Activated CD4-positive, alpha-beta memory T cell treated with anti-CD3 and anti-CD28 coated beads for 36 hours (primary cell): Measurements from ENCODE around the gene SLC39A11. TPM values are rescaled to one million over a fixed set of nuclear protein-coding genes. Genes with fewer than 3 reads are reported as not detected.
"Not testable (repeated sequence)": the region's sequence is repeated elsewhere in the genome, so short reads cannot be mapped to it uniquely, and the experiment has no call there.

ENCODE experiments used
- CTCF ChIA-PET: fragments of 350-600 bp; sonication (Branson Sonifier 250); formaldehyde crosslinking; loops from one replicate; lab custom pipeline; 2021; ENCODE audit warnings: antibody characterized with exemption, inconsistent platforms; lab: Charles Lee
- POLR2A ChIA-PET: fragments of 350-600 bp; sonication (Branson Sonifier 250); formaldehyde crosslinking; loops from one replicate; lab custom pipeline; 2021; ENCODE audit warnings: antibody characterized with exemption; lab: Charles Lee
- DNase-seq: peaks from one replicate; pipeline ENCODE4 v3.0.0-alpha.2; 2020
- H3K27ac Mint-ChIP-seq: one replicate; pipeline ENCODE4 v1.8.0; 2021; ENCODE audit warnings: mixed read lengths
- H3K27me3 Mint-ChIP-seq: one replicate; pipeline ENCODE4 v1.8.0; 2021; ENCODE audit warnings: mixed read lengths
- H3K36me3 Mint-ChIP-seq: one replicate; pipeline ENCODE4 v1.8.0; 2021; ENCODE audit warnings: mixed read lengths
- H3K4me1 Mint-ChIP-seq: one replicate; pipeline ENCODE4 v1.8.0; 2021; ENCODE audit warnings: low read depth, mixed read lengths
- H3K4me3 Mint-ChIP-seq: one replicate; pipeline ENCODE4 v1.8.0; 2021; ENCODE audit warnings: mild to moderate bottlenecking, mixed read lengths
- H3K9me3 Mint-ChIP-seq: one replicate; pipeline ENCODE4 v1.8.0; 2021; ENCODE audit warnings: mixed read lengths
- intact Hi-C: fragments of 100-400 bp; cut with micrococcal nuclease; formaldehyde crosslinking; loops from one replicate; pipeline ENCODE4 v1.15.1; 2023
- total RNA-seq, 2 experiments: library from RNA; stranded (reverse); gene quantifications; one replicate each; pipeline ENCODE4 v1.2.3, GENCODE V29; 2021

The SLC39A11 gene
- total RNA-seq, 2 experiments from 2014 or later = 14.9 to 15.2 TPM

DNA sequence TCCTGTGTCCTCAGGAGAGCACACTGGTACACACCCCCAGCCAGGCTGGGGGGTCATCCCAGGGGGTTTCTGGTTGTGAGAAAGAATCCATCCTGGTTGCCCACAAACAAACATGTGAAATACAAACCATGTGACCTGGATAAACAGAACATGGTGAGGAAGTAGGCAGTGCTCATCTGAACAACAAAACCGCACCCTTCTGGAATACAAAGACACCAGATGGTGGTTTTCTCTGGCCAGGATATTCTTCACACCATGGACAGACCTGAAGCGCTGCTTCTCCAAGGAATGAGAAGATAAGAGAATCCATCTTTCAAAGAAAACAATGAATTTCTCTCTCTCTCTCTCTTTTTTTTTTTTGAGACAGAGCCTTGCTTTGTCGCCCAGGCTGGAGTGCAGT lies 302.3 kb downstream of the SLC39A11 start:
- H3K36me3 Mint-ChIP-seq = peaks cover 45% of the 10 kb centered on the region
- DNase-seq = no peak
- H3K4me3 Mint-ChIP-seq = no peak overlapping the region
- H3K27ac Mint-ChIP-seq = no peak overlapping the region
- intact Hi-C loops = no loop called here
- peaks cover 41% of the 10 kb centered on the region for H3K9me3 Mint-ChIP-seq
- H3K4me1 Mint-ChIP-seq = no peaks in the 10 kb centered on the region
- H3K27me3 Mint-ChIP-seq = no peaks in the 10 kb centered on the region
- ChIA-PET POLR2A (no interaction called here), CTCF (no interaction called here)

- no peak for DNase-seq
- intact Hi-C loops = no loop called here
- Mint-ChIP-seq H3K4me3 (no peak overlapping the region), H3K27ac (no peak overlapping the region), H3K4me1 (no peaks in the 10 kb centered on the region), H3K9me3 (peaks cover 37% of the 10 kb centered on the region), H3K27me3 (no peaks in the 10 kb centered on the region), H3K36me3 (peaks cover 40% of the 10 kb centered on the region)
- CTCF ChIA-PET = no interaction called here
- POLR2A ChIA-PET = no interaction called here
Observed at GRCh38 chr17:72789711-72790110, 302.8 kb downstream of the SLC39A11 start.

DNA sequence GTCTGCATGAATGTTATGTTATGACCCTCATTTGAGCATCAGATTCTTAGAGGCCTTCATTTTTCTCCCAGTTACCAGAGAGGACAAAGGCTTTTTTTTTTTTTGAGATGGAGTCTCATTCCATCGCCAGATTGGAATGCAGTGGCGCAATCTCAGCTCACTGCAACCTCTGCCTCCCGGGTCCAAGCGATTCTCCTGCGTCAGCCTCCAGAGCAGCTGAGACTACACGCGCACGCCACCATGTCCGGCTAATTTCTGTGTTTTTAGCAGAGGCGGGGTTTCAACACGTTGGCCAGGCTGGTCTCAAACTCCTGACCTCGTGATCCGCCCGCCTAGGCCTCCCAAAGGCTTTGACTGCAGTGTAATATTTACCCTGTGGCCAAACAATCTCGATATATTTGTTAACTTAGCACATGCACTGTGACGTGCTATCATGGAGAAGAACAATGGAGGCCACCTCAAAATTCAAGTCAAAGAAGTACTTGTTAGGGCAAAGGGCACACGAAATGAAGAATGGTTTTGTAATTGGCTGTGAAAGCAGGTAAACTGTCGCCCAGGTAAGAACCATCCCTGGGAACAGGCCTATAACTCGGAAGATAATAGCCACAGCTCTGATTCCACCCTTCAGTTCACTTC lies 303.4 kb downstream of the SLC39A11 start:
- Mint-ChIP-seq H3K4me1 (no peaks in the 10 kb centered on the region), H3K27ac (no peak overlapping the region), H3K36me3 (peaks cover 34% of the 10 kb centered on the region), H3K9me3 (peaks cover 30% of the 10 kb centered on the region), H3K27me3 (no peaks in the 10 kb centered on the region), H3K4me3 (no peak overlapping the region)
- intact Hi-C loops = no loop called here
- ChIA-PET CTCF (no interaction called here), POLR2A (no interaction called here)
- DNase-seq = no peak

- H3K27me3 Mint-ChIP-seq = no peaks in the 10 kb centered on the region
- DNase-seq = no peak
- ChIA-PET CTCF (interaction anchor here (0.6 kb wide), 1 partner anchor 109 kb away, joined by 3 read pairs; no protein-coding TSS in a partner anchor), POLR2A (no interaction called here)
- no peaks in the 10 kb centered on the region for H3K4me1 Mint-ChIP-seq
- no peak overlapping the region for H3K4me3 Mint-ChIP-seq
- intact Hi-C loops = no loop called here
- peaks cover 8% of the 10 kb centered on the region for H3K36me3 Mint-ChIP-seq
- peaks cover 5% of the 10 kb centered on the region for H3K9me3 Mint-ChIP-seq
- no peak overlapping the region for H3K27ac Mint-ChIP-seq
Observed at GRCh38 chr17:72786209-72786608, 306.3 kb downstream of the SLC39A11 start.

GRCh38 chr17:72782985-72783701 lies 309.3 kb downstream of the SLC39A11 start:
- H3K27ac Mint-ChIP-seq = no peak overlapping the region
- no peak for DNase-seq
- H3K4me1 Mint-ChIP-seq = no peaks in the 10 kb centered on the region
- H3K27me3 Mint-ChIP-seq = no peaks in the 10 kb centered on the region
- no peaks in the 10 kb centered on the region for H3K36me3 Mint-ChIP-seq
- H3K9me3 Mint-ChIP-seq = no peaks in the 10 kb centered on the region
- ChIA-PET POLR2A (no interaction called here), CTCF (no interaction called here)
- H3K4me3 Mint-ChIP-seq = no peak overlapping the region
- intact Hi-C loops = no loop called here

DNA sequence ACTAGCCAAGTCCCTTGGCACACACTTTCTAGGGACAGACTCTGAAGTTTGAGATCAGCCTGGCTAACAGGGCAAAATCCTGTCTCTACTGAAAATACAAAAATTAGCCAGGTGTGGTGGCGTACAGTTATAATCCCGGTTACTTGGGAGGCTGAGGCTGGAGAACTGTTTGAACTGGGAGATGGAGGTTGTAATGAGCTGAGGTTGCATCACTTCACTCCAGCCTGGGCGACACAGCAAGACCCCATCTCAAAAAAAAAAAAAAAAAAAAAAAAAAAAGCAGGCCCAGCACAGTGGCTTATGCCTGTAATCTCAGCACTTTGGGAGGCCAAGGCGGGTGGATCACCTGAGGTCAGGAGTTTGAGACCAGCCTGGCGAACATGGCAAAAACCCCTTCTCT lies 310.1 kb downstream of the SLC39A11 start:
- POLR2A ChIA-PET, H3K27ac Mint-ChIP-seq, intact Hi-C loops, DNase-seq, H3K4me3 Mint-ChIP-seq, H3K9me3 Mint-ChIP-seq, H3K27me3 Mint-ChIP-seq, CTCF ChIA-PET, H3K36me3 Mint-ChIP-seq, H3K4me1 Mint-ChIP-seq: not testable (repeated sequence)

DNA sequence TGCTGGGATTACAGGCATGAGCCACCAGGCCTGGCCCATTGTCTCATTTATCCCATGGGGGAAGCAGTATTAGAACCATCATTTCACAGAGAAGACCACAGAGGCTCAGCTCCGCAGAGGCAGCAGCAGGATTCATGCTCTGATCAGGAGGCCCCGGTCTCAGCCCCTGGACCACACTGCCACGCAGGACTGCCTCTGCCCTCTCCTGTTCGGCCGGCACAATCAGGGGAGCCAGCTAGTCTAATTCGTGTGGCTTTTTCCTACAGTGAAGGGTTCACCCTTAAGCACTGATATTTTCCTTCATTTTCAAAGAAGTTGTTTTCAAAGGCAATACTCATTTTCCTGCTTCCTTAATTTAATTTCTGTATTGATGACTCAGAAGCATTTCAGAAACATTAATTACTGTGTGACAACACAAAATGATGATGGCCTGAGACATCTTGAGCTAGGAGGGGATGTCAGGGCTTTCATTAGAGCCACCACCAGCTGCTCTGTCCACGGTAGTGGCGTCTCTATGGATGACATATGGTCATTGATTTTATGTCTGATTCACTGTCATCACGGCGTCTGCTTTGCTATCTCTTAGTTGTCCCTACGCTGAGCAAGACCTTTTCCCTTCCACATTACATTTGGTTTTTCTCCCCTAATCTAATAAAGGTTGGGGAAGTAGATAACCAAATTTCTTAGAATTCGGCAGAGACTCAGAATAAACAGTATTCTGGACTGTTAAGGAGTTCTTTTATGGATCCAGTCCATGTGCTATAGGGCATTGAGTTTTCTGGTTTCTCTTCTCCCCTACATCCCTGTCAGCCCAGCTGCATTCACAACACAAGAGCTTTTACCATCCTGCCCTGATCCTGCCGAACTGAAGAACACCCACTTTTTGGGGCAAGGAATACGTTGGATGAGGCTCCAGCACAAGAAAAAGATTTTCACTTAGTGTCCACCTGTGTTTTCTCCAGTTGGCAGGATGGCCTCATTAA lies 314.0 kb downstream of the SLC39A11 start:
- Mint-ChIP-seq H3K27me3 (no peaks in the 10 kb centered on the region), H3K36me3 (no peaks in the 10 kb centered on the region), H3K4me3 (no peak overlapping the region), H3K9me3 (no peaks in the 10 kb centered on the region), H3K27ac (no peak overlapping the region), H3K4me1 (no peaks in the 10 kb centered on the region)
- CTCF ChIA-PET = no interaction called here
- POLR2A ChIA-PET = no interaction called here
- intact Hi-C loops = no loop called here
- no peak for DNase-seq

DNA sequence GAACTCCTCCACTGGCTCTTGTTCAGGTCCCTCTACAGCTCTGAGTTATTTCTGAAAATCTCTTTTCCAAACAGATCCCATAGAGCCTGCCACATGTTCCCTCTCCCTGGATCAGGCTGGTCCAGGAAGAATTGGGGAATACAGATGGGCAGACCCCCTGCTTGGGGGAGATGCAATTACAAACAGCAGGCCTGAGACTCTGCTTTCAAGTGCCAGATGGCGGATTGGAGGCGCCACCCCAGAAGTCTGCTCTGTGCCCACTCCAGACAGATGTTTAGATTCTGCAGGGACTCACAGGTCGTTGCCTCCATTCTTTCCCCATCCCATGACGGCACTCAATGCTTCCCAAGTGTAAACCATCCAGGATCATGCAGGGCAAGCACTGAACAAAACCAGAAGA lies 316.6 kb downstream of the SLC39A11 start:
- Mint-ChIP-seq H3K36me3 (peaks cover 3% of the 10 kb centered on the region), H3K4me3 (no peak overlapping the region), H3K27ac (no peak overlapping the region), H3K9me3 (no peaks in the 10 kb centered on the region), H3K4me1 (no peaks in the 10 kb centered on the region), H3K27me3 (no peaks in the 10 kb centered on the region)
- intact Hi-C loops = no loop called here
- DNase-seq = no peak
- ChIA-PET CTCF (no interaction called here), POLR2A (no interaction called here)

DNA sequence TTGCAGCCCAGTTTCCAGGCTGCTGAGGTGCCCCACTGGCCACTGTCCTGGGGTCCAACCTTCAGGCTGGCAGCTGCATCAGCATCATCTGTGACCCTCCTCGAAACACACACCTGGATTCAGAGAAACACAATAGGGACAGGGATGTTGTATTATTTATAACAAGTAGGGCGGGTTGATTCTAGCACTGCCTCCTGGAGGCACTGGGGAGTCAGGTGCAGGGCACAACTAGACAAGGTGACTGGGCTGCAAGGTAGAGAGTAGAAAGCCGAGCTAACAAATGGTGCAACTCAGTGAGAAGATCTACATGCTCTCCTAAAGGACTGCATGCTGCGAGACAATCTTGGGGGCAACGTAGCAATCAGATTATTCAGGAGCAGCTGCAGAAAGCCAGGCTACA lies 317.3 kb downstream of the SLC39A11 start:
- Mint-ChIP-seq H3K9me3 (no peaks in the 10 kb centered on the region), H3K36me3 (peaks cover 6% of the 10 kb centered on the region), H3K4me3 (no peak overlapping the region), H3K27me3 (no peaks in the 10 kb centered on the region), H3K27ac (no peak overlapping the region), H3K4me1 (no peaks in the 10 kb centered on the region)
- POLR2A ChIA-PET = no interaction called here
- intact Hi-C loops = no loop called here
- no peak for DNase-seq
- CTCF ChIA-PET = no interaction called here

GRCh38 chr17:72774236-72774635 lies 318.3 kb downstream of the SLC39A11 start:
- ChIA-PET POLR2A (no interaction called here), CTCF (interaction anchor here (1.1 kb wide), 1 partner anchor 10 kb away, joined by 3 read pairs; no protein-coding TSS in a partner anchor)
- Mint-ChIP-seq H3K4me1 (no peaks in the 10 kb centered on the region), H3K27me3 (no peaks in the 10 kb centered on the region), H3K36me3 (peaks cover 8% of the 10 kb centered on the region), H3K9me3 (no peaks in the 10 kb centered on the region), H3K4me3 (no peak overlapping the region), H3K27ac (no peak overlapping the region)
- DNase-seq = no peak
- intact Hi-C loops = no loop called here

- CTCF ChIA-PET = interaction anchor here (1.1 kb wide), 1 partner anchor 9 kb away, joined by 3 read pairs; no protein-coding TSS in a partner anchor
- intact Hi-C loops, H3K4me1 Mint-ChIP-seq, POLR2A ChIA-PET, H3K27ac Mint-ChIP-seq, DNase-seq, H3K9me3 Mint-ChIP-seq, H3K36me3 Mint-ChIP-seq, H3K27me3 Mint-ChIP-seq, H3K4me3 Mint-ChIP-seq: not testable (repeated sequence)
Observed at GRCh38 chr17:72773225-72773624, 319.3 kb downstream of the SLC39A11 start.

DNA sequence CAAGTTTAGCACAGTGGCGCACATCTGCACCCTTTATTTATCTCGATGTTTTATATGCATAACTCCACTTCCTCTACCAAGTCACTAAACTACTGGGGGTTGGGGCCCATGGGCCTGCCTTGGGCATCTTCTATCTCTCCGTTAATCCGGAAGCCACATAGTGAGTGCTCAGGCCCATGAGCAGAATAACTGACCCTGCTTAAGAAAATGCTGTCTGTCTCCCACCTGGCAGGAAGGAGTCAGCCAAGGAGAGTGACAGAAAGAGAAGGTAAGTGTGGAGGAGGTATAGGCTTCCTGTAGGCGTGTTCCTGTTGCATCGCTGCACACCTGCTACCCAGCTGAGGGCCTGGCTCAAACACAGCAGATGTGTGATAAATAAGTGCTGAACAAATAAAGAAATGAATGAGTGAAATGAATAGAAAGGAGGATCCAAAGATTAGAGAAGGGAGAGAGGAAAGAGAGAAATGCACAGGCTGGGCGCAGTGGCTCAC lies 320.1 kb downstream of the SLC39A11 start:
- Mint-ChIP-seq H3K27me3 (no peaks in the 10 kb centered on the region), H3K9me3 (no peaks in the 10 kb centered on the region), H3K27ac (no peak overlapping the region), H3K4me1 (no peaks in the 10 kb centered on the region), H3K4me3 (no peak overlapping the region), H3K36me3 (peaks cover 8% of the 10 kb centered on the region)
- CTCF ChIA-PET = no interaction called here
- POLR2A ChIA-PET = no interaction called here
- DNase-seq = no peak
- intact Hi-C loops = no loop called here
